ENCODE measurements around the gene NPTN. TPM values are rescaled to one million over a fixed set of nuclear protein-coding genes. Genes with fewer than 3 reads are reported as not detected.

NPTN gene
- total and polyA plus RNA-seq, 9 of the 15 experiments (the other 6 are each of a cell fraction or from before 2014, with no cell fraction given) = 9.6 to 48.5 (median 21.7) TPM

GRCh38 chr15:73571346-73571745 lies 61.8 kb downstream of the NPTN start:
- Histone ChIP-seq H4K20me1 (replicated peaks; ENCODE audit: control insufficient read depth, insufficient read depth, low read length) (no peaks in the 10 kb centered on the region), H3K4me2 (ENCODE audit: insufficient read depth, low read length) (no peak overlapping the region), H3K4me3 (no peak overlapping the region), H3K36me3 (ENCODE audit: control insufficient read depth, insufficient read depth, low read length) (peaks cover 68% of the 10 kb centered on the region; the same call in 2 of the 3 replicates), H3K27ac (ENCODE audit: extremely low read depth, low read depth, low read length) (no peak overlapping the region), H3K79me2 (ENCODE audit: control insufficient read depth, insufficient read depth, low read length) (no peaks in the 10 kb centered on the region), H3K4me1 (replicated peaks in 1 of 2; ENCODE audit: control insufficient read depth in 2 of 2, insufficient read depth in 2 of 2, low read length in 2 of 2) (no peaks in the 10 kb centered on the region), H3K27me3 (ENCODE audit: control insufficient read depth in 2 of 2, insufficient read depth in 2 of 2, low read length in 2 of 2) (no peaks in the 10 kb centered on the region), H3K9ac (ENCODE audit: insufficient read depth in 1 of 2, low read depth in 2 of 2, low read length in 2 of 2) (no peak overlapping the region), H2AFZ (ENCODE audit: low read depth, low read length) (no peak overlapping the region), H3K9me1 (ENCODE audit: control insufficient read depth, insufficient read depth, low read length) (no peaks in the 10 kb centered on the region), H3K9me3 (replicated peaks; ENCODE audit: control insufficient read depth, insufficient read depth, low read depth, low read length) (no peaks in the 10 kb centered on the region)
- FAIRE-seq = no peak
- TF ChIP-seq ZNF263 (CRISPR knock-in tag; IDR thresholded peaks at IDR 0.05; ENCODE audit: borderline replicate concordance) = peak; percentile 32; the same call in 1 of the 2 replicates
- TF ChIP-seq HNRNPH1 (optimal IDR thresholded peaks at IDR 0.05; ENCODE audit: low read depth, low read length) = no peak
- TF ChIP-seq E2F1 (CRISPR knock-in tag; IDR thresholded peaks at IDR 0.05) = no peak
- no peak for TF ChIP-seq MAZ (CRISPR knock-in tag; conservative IDR thresholded peaks at IDR 0.05 in 1 of 2, IDR thresholded peaks at IDR 0.05 in 1 of 2)
- no peak for TF ChIP-seq NELFE (IDR thresholded peaks at IDR 0.05; ENCODE audit: insufficient read depth, insufficient read length)
- ATAC-seq = no peak
- intact Hi-C loops (cut with micrococcal nuclease) (no loop called here), in situ Hi-C loops (cut with MboI) (no loop called here)
- 93% methylated on average over 5 of the region's 5 CpGs for WGBS (ENCODE audit: insufficient coverage, low coverage, missing lambda C conversion rate)
- ChIA-PET CTCF (ENCODE audit: low intra/inter-chr PET ratio) (no interaction called here), POLR2A (interaction anchor here (0.5 to 1.0 kb wide), 2 partner anchors 11 to 110 kb away, joined by 3 read pairs; no protein-coding TSS in a partner anchor)
- BruUV-seq (replicated peaks) = no TSS peak
- no peak for DNase-seq (ENCODE audit: extremely low read depth in 1 of 4, low spot score in 3 of 4)
